HG02571 (cell line): ENCODE data around the gene TOP2B.

Experiments
- ATAC-seq: cut with Tn5 transposase; IDR thresholded peaks from one replicate; pipeline ENCODE4 v1.9.1; 2021; ENCODE audit warnings: mild to moderate bottlenecking, moderate library complexity; ENCODE audit not compliant: unreplicated experiment

Gene TOP2B

DNA sequence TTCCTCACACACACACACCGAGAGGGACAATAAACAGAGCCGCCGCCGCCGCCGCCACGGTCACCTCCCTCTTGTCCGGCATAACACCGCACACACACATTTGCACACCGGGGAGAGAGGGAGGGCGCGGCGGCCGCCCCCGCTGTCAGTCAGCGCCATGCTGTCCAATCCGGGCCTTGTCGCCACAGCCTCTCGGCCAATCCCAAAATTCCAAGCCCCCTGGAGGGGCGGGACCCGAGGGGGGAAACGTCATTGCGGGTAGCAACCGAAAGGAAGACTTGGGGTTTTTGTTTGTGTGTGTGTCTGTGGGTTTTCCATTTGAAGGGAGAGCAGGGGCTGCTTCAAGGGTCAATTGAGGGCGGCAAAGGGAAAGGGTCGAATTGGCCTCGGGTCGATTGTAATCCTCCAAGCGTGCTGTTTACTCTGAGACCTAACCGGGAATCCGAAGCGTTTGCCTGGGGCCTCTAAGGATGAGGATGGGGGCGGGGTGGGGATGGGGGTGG is at the start of gene TOP2B:
Gene TOP2B (minus strand): TSS at position 96 of the 503 bp plus-strand sequence. CDS start 610 bp downstream, outside the sequence.
- ATAC-seq, result peak; percentile 92

DNA sequence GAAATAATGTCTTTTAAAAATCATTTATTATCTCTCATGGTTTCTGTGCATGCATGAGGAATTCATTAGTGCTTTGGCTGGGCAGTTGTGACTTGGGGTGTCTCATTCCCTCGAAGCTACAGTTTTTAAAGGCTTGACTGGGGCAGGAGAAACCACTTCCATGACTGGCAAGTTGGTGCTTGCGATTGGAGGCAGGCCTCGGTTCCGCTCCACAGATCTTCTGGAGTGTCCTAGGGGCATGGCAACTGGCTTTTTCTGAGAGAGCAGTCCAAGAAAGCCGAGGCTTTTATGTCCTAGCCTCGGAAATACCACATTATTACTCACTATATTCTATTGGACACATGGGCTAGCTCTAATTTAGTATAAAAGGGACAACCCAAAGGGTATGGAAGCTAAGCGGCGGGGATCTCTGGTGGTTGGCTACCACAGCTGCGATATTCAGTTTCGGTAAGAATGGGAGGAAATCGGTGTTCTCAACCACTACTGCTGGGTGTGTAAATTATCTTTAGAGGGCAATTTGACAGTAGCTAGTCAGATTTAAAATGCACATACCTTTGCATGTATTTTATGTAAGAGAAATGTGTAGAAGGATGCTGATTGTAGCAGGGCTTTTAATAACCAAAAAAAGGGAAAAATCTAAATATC is 48.8 kb upstream of the TOP2B start:
- no peak for ATAC-seq

DNA sequence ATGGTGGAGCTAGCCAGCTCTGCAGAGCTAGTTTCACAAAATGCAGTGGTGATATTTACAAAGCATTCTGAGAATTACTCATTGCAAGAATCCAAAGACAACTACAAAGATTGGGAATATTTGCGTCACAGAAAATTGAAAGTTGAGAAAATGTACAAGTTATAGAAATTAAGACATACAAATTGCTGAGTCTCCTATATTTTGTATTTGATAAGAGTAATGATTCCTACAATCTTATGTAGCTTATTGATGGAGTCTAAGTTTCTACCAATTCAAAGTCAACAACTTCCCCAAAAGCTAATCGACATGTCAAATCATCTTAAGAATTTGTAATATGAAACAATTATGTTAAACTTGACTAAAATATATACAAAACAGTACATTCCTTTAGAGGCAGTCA is 46.4 kb upstream of the TOP2B start:
- no peak for ATAC-seq

DNA sequence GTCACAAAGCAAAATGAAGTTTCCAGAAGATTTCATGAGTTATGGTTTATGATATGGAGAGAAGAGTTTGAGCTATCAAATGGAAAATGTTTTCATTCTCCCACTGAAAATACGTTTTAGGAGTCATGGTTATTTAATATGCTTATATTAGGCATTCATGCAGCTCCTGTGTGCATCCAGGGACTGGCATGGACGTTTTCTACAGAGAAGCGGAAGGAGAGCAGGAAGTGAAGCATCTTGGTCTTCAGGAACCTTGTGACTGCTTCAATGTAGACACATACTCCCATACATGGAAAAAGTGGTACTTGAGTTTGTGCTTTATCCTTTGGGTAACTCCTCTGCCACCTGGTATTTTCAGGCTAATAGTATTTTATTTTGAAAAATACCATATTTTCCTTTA is 43.3 kb upstream of the TOP2B start:
- no peak for ATAC-seq

DNA sequence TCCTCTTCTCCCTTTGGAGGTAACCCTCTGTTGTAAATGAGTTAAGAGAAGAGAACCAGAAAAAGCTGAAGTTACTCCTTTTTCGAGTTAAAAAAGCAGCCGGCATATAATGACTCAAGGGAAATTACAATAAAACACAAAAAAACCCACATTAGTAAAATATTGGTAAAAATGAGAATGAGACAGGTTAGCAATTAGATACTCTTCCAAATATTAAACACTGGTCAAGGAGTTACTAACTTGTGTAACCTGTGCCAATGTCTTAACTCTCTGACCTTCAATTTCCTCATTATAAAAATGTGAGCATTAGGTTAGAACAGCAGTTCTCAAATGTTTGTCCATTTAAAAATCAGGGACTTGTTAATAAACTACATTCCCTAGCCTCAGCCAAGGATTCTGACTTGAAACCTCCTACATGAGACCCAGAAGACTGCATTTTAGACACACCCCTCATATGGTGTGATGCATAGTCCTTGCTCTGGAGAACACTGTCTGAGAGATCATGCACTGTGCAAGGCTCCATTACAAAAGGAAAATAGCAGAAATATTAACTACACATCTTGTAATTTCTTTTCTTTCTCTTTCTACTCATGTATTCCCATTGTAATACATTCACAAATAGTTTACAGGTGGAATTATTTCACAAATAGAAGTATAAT is 42.7 kb upstream of the TOP2B start:
- ATAC-seq, result no peak

GRCh38 chr3:25706213-25706612 is 41.5 kb upstream of the TOP2B start:
- no peak for ATAC-seq

DNA sequence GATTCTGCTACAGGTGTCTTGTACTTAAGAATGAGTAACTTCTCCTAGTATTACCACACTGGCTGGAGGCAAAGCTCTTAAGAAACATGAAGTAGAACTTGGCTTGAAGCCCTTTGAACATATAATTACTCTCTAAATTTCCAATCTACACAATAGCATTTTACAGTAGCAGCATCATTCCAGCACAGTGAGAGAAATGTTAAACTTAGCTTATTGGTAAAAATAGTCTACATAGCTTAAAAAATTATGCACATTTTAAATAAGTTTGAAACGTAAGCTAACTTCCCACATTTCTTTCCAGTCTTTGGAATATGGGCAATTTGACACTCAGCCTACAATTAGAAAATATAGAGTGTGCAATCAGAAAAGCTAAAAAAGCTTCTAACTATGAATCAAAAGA is 32.8 kb upstream of the TOP2B start:
- no peak for ATAC-seq

GRCh38 chr3:25695731-25696420 is 31.2 kb upstream of the TOP2B start:
- no peak for ATAC-seq

DNA sequence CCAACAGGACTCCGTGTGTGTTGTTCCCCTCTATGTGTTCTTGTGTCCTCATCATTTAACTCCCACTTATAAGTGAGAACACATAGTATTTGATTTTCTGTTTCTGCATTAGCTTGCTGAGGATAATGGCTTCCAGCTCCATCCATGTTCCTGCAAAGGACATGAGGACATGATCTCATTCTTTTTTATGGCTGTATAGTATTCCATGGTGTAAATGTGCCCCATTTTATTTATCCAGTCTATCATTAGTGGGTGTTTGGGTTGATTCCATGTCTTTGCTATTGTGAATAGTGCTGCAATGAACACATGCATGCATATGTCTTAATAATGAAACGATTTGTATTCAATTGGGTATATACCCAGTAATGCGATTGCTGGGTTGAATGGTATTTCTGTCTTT is 28.5 kb upstream of the TOP2B start:
- ATAC-seq, result no peak

GRCh38 chr3:25692341-25692740 is 27.6 kb upstream of the TOP2B start:
- no peak for ATAC-seq

- ATAC-seq, result no peak
Measured at GRCh38 chr3:25690768-25691533, 26.2 kb upstream of the TOP2B start.

DNA sequence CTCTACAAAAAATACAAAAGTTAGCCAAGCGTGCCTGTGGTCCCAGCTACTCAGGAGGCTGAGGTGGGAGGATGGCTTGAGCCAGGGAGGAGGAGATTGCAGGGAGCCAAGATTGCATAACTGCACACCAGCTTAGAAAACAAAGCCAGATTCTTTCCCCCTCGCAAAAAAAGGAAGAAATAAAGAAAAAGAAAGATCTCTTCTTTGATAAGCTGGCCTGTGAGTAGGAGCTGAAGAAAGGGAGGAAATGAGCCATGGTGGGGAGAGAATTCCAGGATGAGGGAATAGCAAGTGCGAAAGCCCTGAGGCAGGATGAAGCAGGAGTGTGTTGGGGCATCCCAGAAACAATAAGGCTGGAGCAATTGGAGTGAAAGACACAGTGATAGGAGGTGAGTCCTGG is 24.5 kb upstream of the TOP2B start:
- ATAC-seq, result no peak

GRCh38 chr3:25687742-25688141 is 23.0 kb upstream of the TOP2B start:
- no peak for ATAC-seq

GRCh38 chr3:25686766-25687165 is 22.1 kb upstream of the TOP2B start:
- no peak for ATAC-seq

- no peak for ATAC-seq
Measured at GRCh38 chr3:25683882-25684281, 19.2 kb upstream of the TOP2B start.

DNA sequence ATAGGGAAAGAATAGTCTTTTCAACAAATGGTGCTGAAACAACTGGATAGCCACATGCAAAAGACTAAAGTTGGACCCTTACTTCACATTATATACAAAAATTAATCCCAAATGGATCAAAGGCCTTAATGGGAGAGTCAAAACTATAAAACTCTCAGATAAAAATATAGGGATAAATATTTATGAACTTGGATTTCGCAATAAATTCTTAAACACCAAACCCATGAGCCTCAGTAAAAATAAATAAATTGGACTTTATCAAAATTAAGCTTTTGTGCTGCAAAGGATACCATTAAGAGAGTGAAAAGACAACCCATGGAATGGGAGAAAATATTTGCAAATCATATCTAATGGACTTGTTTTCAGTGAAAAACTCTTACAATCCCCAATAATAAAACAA is 18.7 kb upstream of the TOP2B start:
- ATAC-seq, result no peak

DNA sequence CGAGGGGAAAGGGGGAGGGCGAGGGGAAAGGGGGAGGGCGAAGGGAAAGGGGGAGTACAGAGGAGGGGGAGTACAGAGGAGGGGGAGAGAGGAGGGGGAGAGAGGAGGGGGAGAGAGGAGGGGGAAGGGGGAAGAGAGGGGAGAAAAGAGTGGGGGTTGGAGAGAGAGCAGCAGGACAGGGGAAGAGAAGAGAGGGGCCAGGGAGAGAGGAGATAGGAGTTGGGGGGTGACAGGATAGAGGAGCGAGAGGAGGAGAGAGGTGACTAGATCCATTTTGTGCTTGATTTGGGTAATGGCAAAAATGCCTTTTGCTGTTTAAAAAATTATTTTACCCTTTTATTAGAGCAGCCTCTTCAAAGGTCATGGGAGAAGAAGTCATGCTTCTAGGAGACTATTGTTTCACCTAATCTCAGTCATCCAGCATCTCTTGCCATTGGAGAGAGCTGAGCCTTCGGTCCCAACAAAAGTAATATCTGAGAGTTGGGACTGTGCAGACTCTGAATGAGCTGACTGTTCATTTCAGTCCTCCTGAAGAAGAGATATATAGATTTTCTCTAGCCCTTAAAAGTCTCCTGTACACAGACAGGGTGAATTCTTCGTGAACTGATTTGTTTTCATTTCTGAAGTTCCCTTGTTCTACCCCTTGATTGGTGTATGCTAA is 15.1 kb upstream of the TOP2B start:
- ATAC-seq, result no peak

DNA sequence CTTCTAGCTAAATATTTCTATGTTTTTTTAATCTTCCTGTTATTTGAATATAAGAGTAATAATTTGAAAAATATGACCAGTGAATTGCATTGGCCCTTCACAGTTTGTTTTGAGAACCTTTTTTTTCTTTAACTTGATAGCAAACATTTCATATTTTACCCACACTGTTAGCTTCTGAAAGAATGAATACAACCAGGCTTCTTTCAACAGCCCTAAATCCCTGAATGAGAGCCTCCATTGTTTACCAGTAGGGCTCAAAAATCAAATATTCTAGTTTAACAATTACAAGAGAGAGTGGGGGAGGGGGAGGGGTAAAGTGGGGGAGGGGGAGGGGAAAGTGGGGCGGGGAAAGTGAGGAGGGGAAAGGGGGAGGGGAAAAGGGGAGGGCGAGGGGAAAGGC is 14.5 kb upstream of the TOP2B start:
- no peak for ATAC-seq

DNA sequence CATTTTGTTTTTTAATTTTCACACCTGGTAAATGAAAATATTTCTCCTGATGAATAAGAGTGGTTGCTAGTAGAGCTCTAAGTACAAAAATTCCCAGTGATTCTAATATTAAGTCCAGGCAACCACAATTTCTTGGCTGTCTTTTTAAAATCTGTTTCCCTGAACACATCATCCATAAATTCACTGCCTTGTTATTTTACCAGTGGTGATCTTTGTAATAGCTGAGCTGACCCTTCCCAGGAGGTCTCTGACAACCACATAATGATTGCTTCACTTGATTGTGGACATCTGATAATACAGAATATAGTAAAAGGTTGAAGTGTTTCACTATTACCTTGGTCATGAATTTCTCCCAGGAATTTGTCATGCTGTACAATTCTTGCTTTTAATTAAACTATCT is 13.9 kb upstream of the TOP2B start:
- ATAC-seq, result no peak

DNA sequence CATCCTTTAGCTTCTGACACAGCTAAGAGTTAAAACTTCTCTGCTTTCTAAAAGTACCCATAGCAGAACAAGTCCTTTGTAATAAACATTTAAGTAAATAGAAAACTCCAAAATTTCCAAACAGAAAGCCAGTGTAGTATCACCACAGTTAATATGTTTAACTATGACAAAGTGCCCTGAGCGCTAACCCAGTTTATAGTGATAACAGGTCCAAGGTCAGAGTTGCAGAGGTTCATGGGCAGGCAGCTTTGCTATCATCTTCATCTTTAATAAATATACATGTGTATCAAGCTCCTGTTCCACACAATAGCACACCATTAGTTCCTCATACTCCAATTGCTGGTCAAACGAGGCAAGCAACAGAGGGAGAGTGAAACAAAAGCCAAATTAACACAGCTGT is 12.4 kb upstream of the TOP2B start:
- no peak for ATAC-seq

GRCh38 chr3:25674670-25675069 is 10.0 kb upstream of the TOP2B start:
- ATAC-seq, result no peak
